HCT116 (cell line): ENCODE results near the gene TWIST2.

Experiments
- ATF3 ChIP-seq: IDR thresholded peaks from 2 replicates; pipeline ENCODE4 v1.6.1; 2012
- CTCF ChIP-seq, 3 experiments: fragments of 200-600 bp in 1 of 3; sonication (generic) in 1 of 3; IDR thresholded peaks in 2 of 3; conservative IDR thresholded peaks in 1 of 3; 2 replicates each; pipeline ENCODE4 v1.5.1; 2012 to 2017; ENCODE audit warnings: low read depth in 2 of 3, low read length in 2 of 3, antibody characterized with exemption in 1 of 3, borderline replicate concordance in 1 of 3, control low read depth in 1 of 3, mild to moderate bottlenecking in 1 of 3, mixed read lengths in 1 of 3, mixed run types in 1 of 3, moderate library complexity in 1 of 3; ENCODE audit not compliant: insufficient read depth in 1 of 3
- JUND ChIP-seq: IDR thresholded peaks from 2 replicates; pipeline ENCODE4 v1.6.1; 2012
- RAD21 ChIP-seq: IDR thresholded peaks from 2 replicates; pipeline ENCODE4 v1.6.1; 2012; ENCODE audit warnings: low read depth, mild to moderate bottlenecking
- TCF7L2 ChIP-seq: IDR thresholded peaks from 2 replicates; pipeline ENCODE4 v1.7.0; 2011; ENCODE audit warnings: borderline replicate concordance, inconsistent platforms; ENCODE audit not compliant: insufficient read depth, insufficient read length; ENCODE audit errors: extremely low read depth

GRCh38 chr2:238851026-238851425 is 3.1 kb downstream of the TWIST2 start:
- TF ChIP-seq TCF7L2 (no peak), CTCF (IDR thresholded peaks at IDR 0.05 in 2 of 3, conservative IDR thresholded peaks at IDR 0.05 in 1 of 3; ENCODE audit: borderline replicate concordance in 1 of 3, insufficient read depth in 1 of 3, low read depth in 2 of 3, low read length in 2 of 3) (no peak), RAD21 (no peak), ATF3 (no peak), JUND (no peak)
